Daoy (cell line): ENCODE data around the gene PPP1R14B. TPM values are rescaled to one million over a fixed set of nuclear protein-coding genes. Genes with fewer than 3 reads are reported as not detected.
"Not testable (repeated sequence)": the region's sequence is repeated elsewhere in the genome, so short reads cannot be mapped to it uniquely, and the experiment has no call there.

Source experiments
- DNase-seq: peaks from one replicate; pipeline ENCODE4 v3.0.0-alpha.2; 2015; ENCODE audit warnings: low read depth
- total RNA-seq: library from RNA; depleted of rRNA; stranded (reverse); fragments of >200 nt; shearing (Covaris generic); gene quantifications from 2 replicates; pipeline ENCODE4 v1.2.3, GENCODE V29; 2014

The PPP1R14B gene
- total RNA-seq, 1 experiment from 2014 or later, result 414 TPM

DNA sequence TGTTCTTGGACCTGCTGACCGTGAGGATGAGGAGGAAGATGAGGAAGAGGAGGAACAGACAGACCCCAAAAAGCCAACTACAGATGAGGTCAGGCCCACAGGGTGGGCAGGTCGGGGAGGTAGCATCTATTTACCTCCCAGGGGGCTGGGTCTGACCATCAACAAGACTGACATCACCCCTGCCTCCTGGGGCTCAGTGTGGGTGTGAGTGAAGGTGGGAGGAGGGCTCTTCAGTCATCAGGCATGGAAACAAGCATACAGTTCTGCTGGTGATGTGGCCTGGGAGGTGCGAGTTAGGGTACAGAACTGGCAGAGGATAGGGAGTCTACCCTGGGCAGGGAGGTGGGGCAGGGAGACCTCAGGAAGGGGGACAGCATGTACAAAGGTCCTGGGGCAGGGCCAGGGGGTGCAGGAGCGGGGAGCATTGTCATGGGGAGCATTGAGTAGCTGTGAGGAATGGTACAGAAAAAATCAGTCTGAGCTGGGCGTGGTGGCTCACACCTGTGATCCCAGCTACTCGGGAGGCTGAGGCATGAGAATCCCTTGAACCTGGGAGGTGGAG is 13.5 kb upstream of the PPP1R14B start:
- no peak for DNase-seq

DNA sequence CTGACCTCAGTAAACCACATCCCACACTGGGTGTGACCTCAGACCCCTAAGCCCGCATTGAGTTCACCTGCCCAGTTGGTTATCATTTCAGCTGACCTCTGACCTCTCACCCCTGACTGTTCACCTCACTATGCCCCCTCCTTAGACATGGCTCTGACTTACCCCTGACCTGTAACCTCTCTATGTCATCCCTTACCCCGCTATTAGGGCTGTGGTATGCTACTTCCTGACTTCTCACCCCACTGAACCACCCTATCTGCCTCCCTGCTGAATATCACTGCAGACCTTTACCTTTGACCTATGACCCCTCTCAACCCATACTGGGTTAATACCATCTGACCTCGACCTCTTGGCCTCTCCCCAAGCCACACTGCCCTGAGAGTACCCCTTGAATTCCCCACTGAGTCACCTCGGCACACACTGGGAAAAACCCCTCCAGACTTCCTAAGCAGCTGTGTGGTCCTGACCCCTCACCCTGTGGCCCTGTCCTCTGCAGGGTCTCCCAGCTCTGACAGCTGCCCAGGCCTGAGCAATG is 12.9 kb upstream of the PPP1R14B start:
- DNase-seq, result no peak

DNA sequence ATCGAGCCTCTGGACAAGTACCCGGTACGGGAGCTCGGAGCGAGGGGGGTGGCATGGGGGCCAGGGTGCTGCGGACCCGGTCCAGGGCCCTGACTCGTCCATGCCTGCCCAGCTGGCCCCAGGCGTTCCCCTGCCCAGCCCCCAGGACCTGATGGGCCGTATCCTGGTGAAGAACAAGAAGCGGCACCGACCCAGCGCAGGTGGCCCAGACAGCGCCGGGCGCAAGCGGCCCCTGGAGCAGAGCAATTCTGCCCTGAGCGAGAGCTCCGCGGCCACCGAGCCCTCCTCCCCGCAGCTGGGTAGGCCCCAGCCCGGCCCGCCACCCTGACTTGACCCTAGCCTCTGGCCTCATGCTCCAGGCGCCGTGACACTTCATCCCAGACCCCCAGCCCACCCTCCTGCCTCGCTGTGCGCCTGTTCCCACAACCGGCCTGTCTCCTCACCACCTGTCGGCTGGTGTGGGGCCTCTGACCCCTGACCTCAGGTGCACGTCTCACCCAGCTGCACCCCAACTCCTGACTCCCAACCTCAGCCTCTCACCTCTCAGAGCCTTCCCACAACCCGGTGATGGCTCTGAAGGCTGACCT is 12.3 kb upstream of the PPP1R14B start:
- DNase-seq, result no peak

DNA sequence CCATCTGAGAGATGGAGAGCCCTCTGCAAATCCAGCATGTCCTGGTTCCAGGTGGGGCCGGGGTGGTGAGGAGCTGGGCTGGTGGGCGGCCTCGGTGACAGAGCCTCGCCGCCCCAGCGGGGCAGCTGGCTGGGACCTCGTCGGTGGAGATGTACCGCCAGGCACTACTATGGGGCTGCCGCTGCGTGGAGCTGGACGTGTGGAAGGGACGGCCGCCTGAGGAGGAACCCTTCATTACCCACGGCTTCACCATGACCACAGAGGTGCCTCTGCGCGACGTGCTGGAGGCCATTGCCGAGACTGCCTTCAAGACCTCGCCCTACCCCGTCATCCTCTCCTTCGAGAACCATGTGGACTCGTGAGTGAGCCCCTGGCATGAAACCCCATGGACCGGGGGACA is 11.6 kb upstream of the PPP1R14B start:
- no peak for DNase-seq

DNA sequence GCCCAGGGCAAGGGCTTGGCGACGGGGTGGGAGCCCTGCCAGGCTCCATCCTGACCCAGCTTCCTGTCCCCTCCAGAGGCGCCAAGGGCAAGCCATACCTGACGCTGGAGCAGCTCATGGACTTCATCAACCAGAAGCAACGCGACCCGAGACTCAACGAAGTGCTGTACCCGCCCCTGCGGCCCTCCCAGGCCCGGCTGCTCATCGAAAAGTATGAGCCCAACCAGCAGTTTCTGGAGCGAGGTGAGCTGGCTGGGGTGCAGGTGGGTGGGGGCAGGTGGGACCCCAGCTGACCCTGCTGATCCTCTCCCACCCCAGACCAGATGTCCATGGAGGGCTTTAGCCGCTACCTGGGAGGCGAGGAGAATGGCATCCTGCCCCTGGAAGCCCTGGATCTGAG is 9.6 kb upstream of the PPP1R14B start:
- DNase-seq, result no peak

DNA sequence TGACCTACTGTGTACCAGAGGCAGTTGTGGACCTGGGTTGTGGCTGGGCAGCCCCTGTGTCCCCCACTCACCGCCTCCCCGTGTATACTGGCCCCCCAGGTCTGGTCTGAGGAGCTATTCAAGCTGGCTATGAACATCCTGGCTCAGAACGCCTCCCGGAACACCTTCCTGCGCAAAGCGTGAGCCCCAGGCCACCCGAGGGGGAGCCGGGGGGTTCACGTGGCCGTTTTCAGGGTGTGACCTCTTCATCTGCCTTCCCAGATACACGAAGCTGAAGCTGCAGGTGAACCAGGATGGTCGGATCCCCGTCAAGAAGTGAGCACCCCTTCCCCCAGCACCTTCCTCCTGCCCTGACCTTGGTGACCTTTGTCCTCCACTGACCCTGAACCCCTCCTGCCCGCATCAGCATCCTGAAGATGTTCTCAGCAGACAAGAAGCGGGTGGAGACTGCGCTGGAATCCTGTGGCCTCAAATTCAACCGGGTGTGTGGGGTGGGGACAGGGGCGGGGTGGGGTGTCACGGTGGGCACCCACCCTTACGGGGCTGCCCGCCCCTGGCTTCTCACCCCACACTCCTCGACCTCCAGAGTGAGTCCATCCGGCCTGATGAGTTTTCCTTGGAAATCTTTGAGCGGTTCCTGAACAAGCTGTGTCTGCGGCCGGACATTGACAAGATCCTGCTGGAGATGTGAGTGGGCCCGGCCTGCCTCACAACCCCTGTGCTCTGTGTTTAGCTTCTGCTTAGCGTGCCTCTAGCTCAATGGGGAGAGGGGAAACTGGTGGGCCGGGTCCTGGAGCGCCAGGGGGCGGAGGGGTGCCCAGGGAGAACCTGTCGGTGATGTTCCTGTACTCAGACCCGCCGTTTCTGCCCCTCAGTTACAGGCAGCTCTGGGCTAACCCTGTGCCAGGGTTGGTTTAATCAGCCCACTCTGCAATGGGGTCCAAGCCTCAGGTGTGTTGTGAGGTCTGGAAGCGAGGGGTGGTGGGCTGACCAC is 8.7 kb upstream of the PPP1R14B start:
- no peak for DNase-seq

DNA sequence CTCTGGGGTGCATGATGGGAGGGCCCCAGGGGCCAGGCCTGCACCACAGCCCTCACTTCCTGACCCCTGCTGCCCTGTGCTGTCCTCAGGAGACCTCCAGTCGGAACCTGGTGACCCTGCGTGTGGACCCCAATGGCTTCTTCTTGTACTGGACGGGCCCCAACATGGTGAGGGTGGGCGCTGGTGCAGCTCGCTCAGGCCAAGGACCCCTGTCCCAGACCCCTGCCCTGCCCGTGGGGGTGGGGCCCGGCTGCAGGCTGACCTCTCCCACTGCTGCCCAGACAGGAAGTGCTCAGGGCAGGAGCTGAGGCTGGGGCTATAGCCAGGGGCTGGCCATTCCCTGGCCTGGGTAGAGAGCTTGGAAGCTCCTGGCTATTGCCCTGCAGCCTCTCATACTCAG is 7.6 kb upstream of the PPP1R14B start:
- DNase-seq, result no peak

DNA sequence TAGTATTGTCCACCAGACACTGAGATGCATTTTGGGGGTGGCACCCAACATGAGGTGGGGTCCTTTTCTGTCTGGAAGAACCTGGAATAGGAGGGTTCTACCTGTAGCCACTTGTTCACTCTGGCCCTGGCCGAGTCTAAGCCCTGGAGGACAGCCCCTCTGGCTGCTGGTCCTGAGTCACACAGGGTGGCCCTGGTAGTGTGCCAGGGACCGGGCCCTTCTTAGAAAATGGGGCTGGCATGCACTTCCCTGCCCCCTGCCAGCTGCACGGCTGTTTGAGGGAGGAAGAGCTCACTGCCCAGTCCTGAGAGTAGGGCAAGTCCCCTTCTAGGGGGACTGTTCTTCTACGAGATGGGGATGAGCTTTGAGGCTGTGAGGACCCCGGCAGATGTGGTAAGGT is 6.7 kb upstream of the PPP1R14B start:
- DNase-seq, result no peak

DNA sequence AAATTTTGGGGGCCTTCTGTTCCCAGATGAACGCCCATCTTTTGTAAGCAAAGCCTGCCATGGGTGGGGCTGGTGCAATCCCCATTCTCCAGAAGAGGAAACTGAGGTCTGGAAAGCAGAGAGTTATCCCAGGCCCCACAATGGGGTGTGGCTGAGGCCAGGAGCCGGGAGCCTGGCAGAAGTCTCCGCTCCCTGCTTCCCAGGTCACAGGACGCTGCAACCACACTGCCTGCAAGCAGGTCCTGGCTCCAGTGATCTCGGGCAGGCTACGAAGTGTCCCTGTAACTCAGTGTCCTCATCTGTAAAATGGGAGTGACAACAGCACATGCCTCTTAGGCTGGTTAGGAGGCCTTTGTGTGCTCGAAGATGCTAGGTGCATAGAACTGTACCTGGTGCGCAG is 6.3 kb upstream of the PPP1R14B start:
- DNase-seq, result no peak

DNA sequence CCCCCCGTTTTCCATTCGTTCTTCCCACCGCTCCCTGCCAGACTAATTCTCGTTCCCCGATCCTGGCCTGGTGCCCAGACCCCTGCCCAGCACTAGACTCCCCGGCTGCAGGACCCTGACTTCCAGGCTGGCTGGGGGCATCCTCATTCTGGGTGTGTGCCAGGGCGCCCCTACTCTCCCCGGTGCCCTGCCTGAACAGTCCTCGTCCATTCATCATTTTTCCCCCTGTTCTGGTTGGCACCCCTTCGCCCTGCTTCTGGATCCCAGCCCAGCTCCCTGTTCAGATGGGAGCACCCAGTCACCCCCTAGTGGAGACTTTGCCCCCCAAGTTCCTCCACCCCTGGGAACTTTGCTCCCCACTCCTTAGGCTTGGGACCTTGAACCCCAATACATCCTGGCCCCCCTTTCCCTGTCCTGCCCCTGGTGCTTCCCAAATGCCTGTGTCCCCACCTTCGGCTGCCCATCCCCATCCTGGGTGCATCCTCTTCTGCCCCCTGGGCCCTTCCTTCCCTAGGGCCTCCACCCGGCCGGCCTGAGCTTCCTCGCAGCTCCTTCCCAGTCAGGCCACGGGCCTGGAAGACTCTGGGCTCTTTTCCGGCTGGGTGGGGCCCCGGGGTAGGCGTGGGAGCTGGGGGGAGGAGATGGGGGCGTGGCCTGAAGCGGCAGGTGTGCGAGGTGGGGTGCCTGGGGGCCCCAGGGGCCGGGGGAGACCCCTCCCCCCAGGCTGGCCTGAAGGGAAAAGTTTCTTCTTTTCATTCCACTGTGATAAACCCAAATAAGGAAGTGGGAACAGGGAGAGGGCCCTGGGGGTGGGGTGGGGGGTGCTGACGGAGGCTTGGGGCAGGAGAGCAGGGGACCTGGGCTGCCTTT is 5.5 kb upstream of the PPP1R14B start:
- DNase-seq, result peak; percentile 54

DNA sequence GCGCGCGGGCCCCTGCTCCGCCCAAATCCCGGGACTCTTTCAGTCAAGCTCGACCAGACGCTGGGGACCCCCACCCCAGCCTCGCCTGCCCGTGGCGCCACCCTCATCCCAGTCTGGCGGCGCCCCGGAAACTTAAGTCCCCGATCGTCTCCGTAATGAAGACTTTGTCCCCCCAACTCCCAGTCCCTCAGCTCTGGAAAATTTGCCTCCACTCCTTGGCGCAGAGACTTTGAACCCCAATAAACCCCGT is 4.9 kb upstream of the PPP1R14B start:
- no peak for DNase-seq

DNA sequence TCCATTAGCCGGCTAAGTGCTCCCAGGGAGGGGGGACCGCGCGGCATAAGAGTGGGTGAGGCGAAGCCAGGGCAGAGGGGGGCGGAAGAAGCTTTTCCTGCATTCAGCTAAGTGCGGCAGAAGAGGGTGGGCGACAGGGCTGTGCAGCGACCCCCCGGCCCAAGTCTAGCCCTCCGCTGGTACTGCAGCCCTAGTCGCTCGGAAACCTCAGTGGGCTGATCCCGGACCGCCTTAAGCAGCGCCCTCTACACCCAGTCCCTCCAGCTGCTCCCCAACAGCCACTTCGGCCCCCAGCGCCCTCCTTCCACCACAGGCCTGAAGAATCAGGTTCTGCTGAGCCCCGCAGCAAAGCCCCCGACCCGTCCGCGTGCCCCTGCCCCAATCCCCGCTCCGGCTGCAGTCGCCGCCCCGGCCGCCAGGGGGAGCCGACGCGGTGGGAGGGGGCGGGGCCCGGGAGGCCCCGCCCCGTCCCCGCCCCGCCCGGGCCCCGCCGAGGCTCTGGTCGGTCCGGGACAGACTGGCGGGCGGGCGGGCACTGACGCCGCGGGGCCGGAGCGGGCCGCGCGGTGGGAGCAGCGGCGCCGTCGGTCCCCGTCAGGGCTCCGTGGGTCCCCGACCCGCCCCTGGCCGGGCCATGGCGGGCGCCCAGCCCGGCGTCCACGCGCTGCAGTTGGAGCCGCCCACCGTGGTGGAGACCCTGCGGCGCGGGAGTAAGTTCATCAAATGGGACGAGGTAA is 4.4 kb upstream of the PPP1R14B start, which contains the start of gene PLCB3:
Gene PLCB3, plus strand, starts transcription at position 515 of the 737 bp plus-strand sequence. Its CDS starts 120 bp downstream, at position 635.
- peak; percentile 53 for DNase-seq

DNA sequence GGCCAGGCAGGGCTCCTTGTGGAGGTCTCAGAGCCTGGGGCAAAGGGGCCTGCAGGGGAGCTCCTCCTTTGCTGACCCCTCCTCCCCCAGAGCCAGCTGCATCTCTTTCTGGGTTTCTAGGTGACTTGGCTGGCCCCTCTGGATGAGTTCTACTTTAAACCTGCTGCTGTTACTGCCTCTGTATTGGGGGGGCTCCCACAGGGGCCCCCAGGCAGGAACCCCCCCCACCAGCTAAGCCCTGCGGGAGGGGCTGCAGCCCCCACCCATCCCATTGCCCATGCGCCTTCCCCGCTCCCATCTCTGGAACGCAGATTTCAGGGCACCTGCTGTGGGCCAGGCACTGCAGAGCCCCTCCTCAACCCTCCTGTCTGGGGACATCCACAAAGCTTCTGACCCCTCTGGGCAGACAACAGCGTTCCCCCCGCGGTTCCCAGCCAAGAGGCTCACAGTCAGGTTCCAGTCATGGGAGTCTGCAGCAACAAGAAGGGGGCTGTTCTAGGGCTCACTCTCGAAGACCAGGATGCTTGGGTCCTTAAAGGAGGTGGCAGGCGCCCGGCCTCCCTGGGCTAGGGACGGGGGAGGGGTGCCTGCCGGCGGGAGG is 3.8 kb upstream of the PPP1R14B start:
- no peak for DNase-seq

DNA sequence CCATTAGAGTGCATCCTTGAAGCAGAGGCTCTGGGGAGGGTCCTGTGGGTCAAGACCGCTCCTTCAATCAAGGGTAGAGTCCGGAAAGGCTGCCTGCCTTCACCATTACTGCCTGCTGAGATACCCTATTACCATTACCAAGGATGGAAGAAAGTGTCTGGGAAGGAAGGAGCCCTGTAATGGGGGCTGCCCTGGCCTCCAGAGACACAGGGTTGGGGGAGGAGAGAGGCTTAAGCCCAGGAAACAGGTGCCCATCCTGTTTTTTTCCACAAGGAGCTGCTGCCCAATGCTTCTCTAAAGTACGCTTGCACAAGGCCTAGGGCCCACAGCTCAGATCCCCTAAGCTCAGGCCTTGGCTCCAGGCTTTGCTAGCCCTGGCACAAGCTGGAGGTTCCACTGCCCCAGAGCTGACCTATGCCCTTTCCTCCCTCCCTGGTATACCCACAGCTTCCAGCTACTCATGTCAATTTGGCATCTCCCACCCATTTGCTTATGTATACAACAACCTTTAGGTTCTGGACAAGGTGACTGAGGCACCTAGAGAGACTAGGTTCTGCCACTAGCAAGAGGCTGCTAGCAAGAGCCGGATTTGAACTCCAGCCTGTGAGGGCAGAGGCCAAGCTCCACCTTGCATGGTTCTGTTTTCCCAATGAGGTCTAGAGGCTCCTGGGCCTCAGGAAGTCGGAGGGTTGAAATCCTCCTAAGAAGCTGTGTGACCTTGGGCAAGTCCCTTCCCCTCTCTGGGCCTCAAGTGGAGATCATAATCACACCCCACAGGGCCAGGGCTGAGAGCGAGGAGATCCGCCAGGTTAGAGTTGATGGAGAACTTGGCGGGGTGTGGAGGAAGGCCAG is 3.0 kb upstream of the PPP1R14B start:
- DNase-seq, result no peak

DNA sequence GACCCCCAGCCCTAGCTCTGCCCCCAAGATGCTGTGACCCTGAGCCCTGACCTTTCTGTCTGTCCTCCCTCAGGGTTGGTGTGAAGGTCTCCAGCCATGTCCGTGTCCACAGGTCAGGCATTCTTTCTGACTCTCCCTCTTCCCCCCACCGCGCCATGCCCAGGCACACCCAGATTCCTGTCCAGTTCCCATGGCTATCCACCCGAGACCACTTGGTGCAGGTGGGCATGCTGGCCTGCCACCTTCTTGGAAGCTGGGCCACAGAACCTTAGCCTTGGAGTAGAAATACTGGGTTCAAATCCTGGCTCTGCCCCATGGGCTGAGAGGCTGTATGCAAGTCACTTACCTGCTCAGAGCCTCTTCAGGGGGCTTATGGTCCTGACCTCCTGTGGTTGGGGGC is 2.3 kb upstream of the PPP1R14B start:
- DNase-seq, result no peak

DNA sequence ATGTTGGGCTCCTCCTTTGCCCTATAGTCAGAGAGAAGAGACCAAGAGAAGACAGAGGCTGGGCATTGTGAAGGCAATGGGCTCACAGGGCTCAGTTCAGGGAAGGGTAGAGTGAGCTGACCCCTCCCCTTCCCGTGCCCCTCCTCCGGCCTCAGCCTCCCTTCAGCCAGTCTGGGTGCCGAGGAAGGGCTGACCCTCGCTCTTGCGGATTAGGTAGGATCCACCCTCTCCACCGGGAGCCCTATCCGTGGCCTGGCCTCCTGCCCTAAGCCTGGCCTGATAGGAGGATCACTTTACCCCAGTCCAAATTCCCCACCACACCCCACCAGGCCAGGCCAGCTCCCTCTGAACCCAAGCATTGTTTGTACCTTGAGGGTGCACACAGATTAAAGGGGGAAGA is 1.8 kb upstream of the PPP1R14B start:
- DNase-seq, result no peak

DNA sequence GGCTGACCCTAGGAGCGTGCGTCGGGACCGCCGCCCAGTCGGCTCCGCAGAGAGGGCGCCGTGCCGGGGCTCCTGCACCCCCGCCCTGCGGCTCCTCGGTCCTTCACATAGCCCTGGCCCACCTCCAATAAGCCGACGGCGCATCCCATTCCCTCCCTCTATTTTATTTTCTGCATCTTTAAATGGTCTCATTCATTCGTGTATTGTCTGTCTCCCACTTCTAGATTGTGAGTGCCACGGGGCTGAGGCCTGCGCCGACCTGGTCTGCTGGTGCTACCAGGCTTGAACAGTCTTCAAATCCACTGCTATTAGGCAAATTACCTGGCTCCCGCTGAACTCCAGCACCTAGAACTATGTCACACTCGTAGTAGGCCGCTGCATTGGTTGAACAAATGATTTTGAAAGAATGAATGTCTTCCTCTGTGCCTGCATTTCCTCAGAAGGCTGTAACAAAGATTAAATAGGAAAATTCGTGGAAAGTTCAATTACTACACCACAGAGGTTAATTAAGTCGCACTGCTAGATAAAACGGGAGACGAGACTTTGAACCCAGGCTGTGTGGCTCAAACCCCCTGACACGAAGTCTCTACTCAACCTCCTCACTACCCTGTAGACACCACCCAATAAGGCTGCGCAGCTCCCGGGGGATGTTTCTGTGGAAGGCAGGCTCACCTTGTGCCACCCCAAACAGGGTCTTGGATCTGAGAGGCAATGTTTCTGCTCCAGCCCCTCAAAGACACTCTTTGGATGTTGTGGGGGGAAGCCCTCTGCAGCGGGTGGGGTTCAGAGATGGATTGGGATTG is 1.2 kb upstream of the PPP1R14B start:
- DNase-seq, result no peak

DNA sequence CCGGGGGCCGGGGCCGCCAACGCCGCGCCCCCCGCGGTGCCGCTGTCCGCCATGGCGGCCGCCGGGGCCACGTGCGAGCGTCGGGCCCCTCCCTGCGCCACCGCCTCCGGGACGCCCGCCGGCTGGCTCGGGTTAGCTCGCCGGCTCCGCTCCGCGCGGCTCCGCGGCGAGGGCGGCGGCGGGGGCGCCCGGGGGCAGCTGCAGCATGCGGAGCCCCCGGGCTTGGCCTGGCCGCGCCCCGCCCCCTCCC is 197 bp downstream of the PPP1R14B start:
- DNase-seq, result not testable (repeated sequence)
